ENCODE data around the gene PTPN6. TPM values are rescaled to one million over a fixed set of nuclear protein-coding genes. Genes with fewer than 3 reads are reported as not detected.

The PTPN6 gene
- total RNA-seq, 1 donor from 2014 or later = 0.94 TPM

- Mint-ChIP-seq H3K27me3 (ENCODE audit: unreplicated experiment) (no peaks in the 10 kb centered on the region), H3K27ac (ENCODE audit: unreplicated experiment) (peak overlapping the region; percentile 89), H3K4me3 (ENCODE audit: unreplicated experiment) (peak overlapping the region; percentile 90), H3K36me3 (ENCODE audit: unreplicated experiment) (peaks cover 9% of the 10 kb centered on the region), H3K4me1 (ENCODE audit: unreplicated experiment) (peaks cover 76% of the 10 kb centered on the region), H3K9me3 (ENCODE audit: unreplicated experiment) (no peaks in the 10 kb centered on the region)
- no peak for DNase-seq (ENCODE audit: extremely low spot score, unreplicated experiment)
- TF ChIP-seq CTCF (IDR thresholded peaks at IDR 0.05) = no peak
Measured at GRCh38 chr12:6928703-6929407, 22.3 kb upstream of the PTPN6 start.

- H3K27me3 Mint-ChIP-seq (ENCODE audit: unreplicated experiment) = no peaks in the 10 kb centered on the region
- H3K27ac Mint-ChIP-seq (ENCODE audit: unreplicated experiment) = peak overlapping the region; percentile 89
- H3K4me1 Mint-ChIP-seq (ENCODE audit: unreplicated experiment) = peaks cover 75% of the 10 kb centered on the region
- no peak for TF ChIP-seq CTCF (IDR thresholded peaks at IDR 0.05)
- peaks cover 17% of the 10 kb centered on the region for H3K36me3 Mint-ChIP-seq (ENCODE audit: unreplicated experiment)
- H3K4me3 Mint-ChIP-seq (ENCODE audit: unreplicated experiment) = peak overlapping the region; percentile 90
- H3K9me3 Mint-ChIP-seq (ENCODE audit: unreplicated experiment) = no peaks in the 10 kb centered on the region
- DNase-seq (ENCODE audit: extremely low spot score, unreplicated experiment) = no peak
Measured at GRCh38 chr12:6929466-6930452, 21.4 kb upstream of the PTPN6 start.

GRCh38 chr12:6932766-6933165, 18.4 kb upstream of the PTPN6 start:
- H3K4me3 Mint-ChIP-seq (ENCODE audit: unreplicated experiment) = no peak overlapping the region
- no peak for DNase-seq (ENCODE audit: extremely low spot score, unreplicated experiment)
- H3K27me3 Mint-ChIP-seq (ENCODE audit: unreplicated experiment) = no peaks in the 10 kb centered on the region
- H3K9me3 Mint-ChIP-seq (ENCODE audit: unreplicated experiment) = no peaks in the 10 kb centered on the region
- no peak for TF ChIP-seq CTCF (IDR thresholded peaks at IDR 0.05)
- H3K27ac Mint-ChIP-seq (ENCODE audit: unreplicated experiment) = peak overlapping the region; percentile 41
- H3K4me1 Mint-ChIP-seq (ENCODE audit: unreplicated experiment) = peaks cover 64% of the 10 kb centered on the region
- H3K36me3 Mint-ChIP-seq (ENCODE audit: unreplicated experiment) = peaks cover 32% of the 10 kb centered on the region

- peak overlapping the region; percentile 86 for H3K27ac Mint-ChIP-seq (ENCODE audit: unreplicated experiment)
- peaks cover 61% of the 10 kb centered on the region for H3K4me1 Mint-ChIP-seq (ENCODE audit: unreplicated experiment)
- DNase-seq (ENCODE audit: extremely low spot score, unreplicated experiment) = no peak
- H3K27me3 Mint-ChIP-seq (ENCODE audit: unreplicated experiment) = no peaks in the 10 kb centered on the region
- peaks cover 32% of the 10 kb centered on the region for H3K36me3 Mint-ChIP-seq (ENCODE audit: unreplicated experiment)
- TF ChIP-seq CTCF (IDR thresholded peaks at IDR 0.05) = no peak
- H3K9me3 Mint-ChIP-seq (ENCODE audit: unreplicated experiment) = no peaks in the 10 kb centered on the region
- peak overlapping the region; percentile 2 for H3K4me3 Mint-ChIP-seq (ENCODE audit: unreplicated experiment)
Measured at GRCh38 chr12:6934110-6934509, 17.0 kb upstream of the PTPN6 start.
